PC-9 (cell line): ENCODE data around the gene RTP4.

Source experiments
- CTCF ChIP-seq: fragments of 200-600 bp; sonication (generic); conservative IDR thresholded peaks from 2 replicates; pipeline ENCODE4 v1.6.1; 2017; ENCODE audit warnings: mixed run types, antibody characterized with exemption, mild to moderate bottlenecking, moderate library complexity
- EZH2 ChIP-seq: fragments of 200-600 bp; sonication (generic); IDR thresholded peaks from 2 replicates; pipeline ENCODE4 v1.8.0; 2017; ENCODE audit warnings: antibody characterized with exemption, low read depth

GRCh38 chr3:187343670-187344069 is 24.5 kb upstream of the RTP4 start:
- TF ChIP-seq EZH2 (no peak), CTCF (no peak)
